Measurements from ENCODE around the gene CEACAM19. TPM values are rescaled to one million over a fixed set of nuclear protein-coding genes. Genes with fewer than 3 reads are reported as not detected.
A peak's percentile ranks its signal among the peaks of the same experiment; 100 is the strongest.

Gene CEACAM19
- total and polyA plus RNA-seq, 9 of the 15 experiments (the other 6 are each of a cell fraction or from before 2014, with no cell fraction given), result 0.15 to 0.30 (median 0.23) TPM; not detected in 5

DNA sequence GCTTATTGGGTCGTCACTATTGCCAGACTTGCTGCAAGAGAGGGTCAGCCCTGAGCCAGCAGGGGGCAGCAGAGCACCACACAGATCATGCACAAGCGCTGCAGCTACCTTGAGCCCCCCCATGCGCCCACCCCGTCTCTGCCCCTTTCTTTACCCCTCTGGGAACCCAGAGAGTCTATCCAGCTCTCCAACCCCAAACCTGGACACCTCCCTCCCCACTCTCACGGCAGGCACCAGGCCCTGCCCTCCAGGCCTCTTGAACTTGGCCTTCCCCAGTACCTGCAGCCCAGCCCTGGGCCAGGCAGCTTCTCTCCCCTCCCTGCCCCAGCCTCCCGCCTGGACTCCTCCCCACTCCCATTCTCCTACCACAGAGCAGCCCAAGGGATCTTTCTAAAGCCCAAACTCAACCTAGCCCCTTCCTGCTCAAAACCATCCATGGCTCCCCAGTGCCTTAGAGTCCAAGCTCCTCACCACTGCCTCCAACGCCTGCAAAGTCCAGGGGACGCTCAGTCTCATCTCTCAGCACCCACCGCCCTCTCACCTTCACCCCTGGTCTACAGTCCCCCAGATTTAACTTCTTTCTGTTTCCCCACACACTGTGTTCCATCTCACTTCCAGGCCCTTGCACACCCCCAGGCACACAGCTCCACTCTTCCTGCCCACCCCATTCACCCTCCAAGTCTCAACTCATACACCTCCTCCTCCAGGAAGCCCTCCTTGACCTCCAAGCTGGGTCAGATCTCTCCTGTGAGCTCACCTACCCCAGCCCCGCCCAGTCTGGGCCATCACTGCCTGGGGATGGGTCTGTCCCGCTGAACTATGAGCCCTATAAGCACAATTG is 18.2 kb downstream of the CEACAM19 start:
- H2AFZ ChIP-seq (ENCODE audit: low read depth, low read length), result peak overlapping the region; percentile 30; the same call in 1 of the 2 replicates
- POLR2A ChIA-PET, result interaction anchor here (0.6 kb wide), 1 partner anchor 430 kb away, joined by 4 read pairs; the partner anchor contains the start of gene ZNF233
- H4K20me1 ChIP-seq (replicated peaks; ENCODE audit: control insufficient read depth, insufficient read depth, low read length), result no peaks in the 10 kb centered on the region; the same call in 1 of the 2 replicates
- 31% methylated on average over 10 of the region's 11 CpGs for WGBS (ENCODE audit: insufficient coverage, low coverage, missing lambda C conversion rate)
- H3K36me3 ChIP-seq (ENCODE audit: control insufficient read depth, insufficient read depth, low read length), result no peaks in the 10 kb centered on the region
- H3K9me1 ChIP-seq (ENCODE audit: control insufficient read depth, insufficient read depth, low read length), result no peaks in the 10 kb centered on the region
- H3K4me1 ChIP-seq (replicated peaks in 1 of 2; ENCODE audit: control insufficient read depth in 2 of 2, insufficient read depth in 2 of 2, low read length in 2 of 2), result peaks cover 19 to 28% of the 10 kb centered on the region in 2 experiments
- H3K9me3 ChIP-seq (replicated peaks; ENCODE audit: control insufficient read depth, insufficient read depth, low read depth, low read length), result no peaks in the 10 kb centered on the region
- DNase-seq (ENCODE audit: extremely low read depth in 1 of 4, low spot score in 3 of 4) (peak; percentile 69 to 84 (median 72)), ATAC-seq (peak; percentile 90), FAIRE-seq (peak; percentile 81)
- CTCF ChIA-PET (ENCODE audit: low intra/inter-chr PET ratio), result interaction anchor here (0.6 to 1.9 kb wide), 5 partner anchors 34 to 156 kb away, joined by 3 to 20 read pairs (median 7); partner anchors contain the start of gene NECTIN2
- H3K4me3 ChIP-seq, result no peak overlapping the region
- no peaks in the 10 kb centered on the region for H3K79me2 ChIP-seq (ENCODE audit: control insufficient read depth, insufficient read depth, low read length)
- in situ Hi-C loops (cut with MboI) (no loop called here), intact Hi-C loops (cut with micrococcal nuclease) (loop anchor here (1.0 to 10.0 kb wide), 4 partner anchors 33 to 155 kb away; no protein-coding TSS in a partner anchor)
- BruUV-seq (replicated peaks), result no TSS peak
- peak overlapping the region; percentile 43; the same call in 1 of the 2 replicates for H3K4me2 ChIP-seq (ENCODE audit: insufficient read depth, low read length)
- H3K27me3 ChIP-seq (ENCODE audit: control insufficient read depth in 2 of 2, insufficient read depth in 2 of 2, low read length in 2 of 2), result no peaks in the 10 kb centered on the region
- H3K27ac ChIP-seq (ENCODE audit: extremely low read depth, low read depth, low read length), result no peak overlapping the region
- peak overlapping the region in 1 of 2 experiments; percentile 53; a peak in 1 of 4 replicates for H3K9ac ChIP-seq (ENCODE audit: insufficient read depth in 1 of 2, low read depth in 2 of 2, low read length in 2 of 2)
- peak; percentile 91; the same call in 1 of the 2 replicates for TF ChIP-seq ZBTB7A (IDR thresholded peaks at IDR 0.05; ENCODE audit: borderline replicate concordance, control insufficient read depth, low read depth, low read length)
- peak; percentile 39 to 69; a peak in 3 of 4 replicates for TF ChIP-seq KDM1A (IDR thresholded peaks at IDR 0.05)
- TF ChIP-seq, protein P1, sequence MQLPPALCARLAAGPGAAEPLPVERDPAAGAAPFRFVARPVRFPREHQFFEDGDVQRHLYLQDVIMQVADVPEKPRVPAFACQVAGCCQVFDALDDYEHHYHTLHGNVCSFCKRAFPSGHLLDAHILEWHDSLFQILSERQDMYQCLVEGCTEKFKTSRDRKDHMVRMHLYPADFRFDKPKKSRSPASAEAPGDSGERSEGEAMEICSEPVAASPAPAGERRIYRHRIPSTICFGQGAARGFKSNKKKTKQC (CRISPR knock-in tag; IDR thresholded peaks at IDR 0.05), result no peak
- TF ChIP-seq ZC3H11A (IDR thresholded peaks at IDR 0.05; ENCODE audit: low read depth, low read length), result no peak
- peak; percentile 57; the same call in 1 of the 2 replicates for TF ChIP-seq STAG1 (CRISPR knock-in tag; IDR thresholded peaks at IDR 0.05; ENCODE audit: borderline replicate concordance)
- TF ChIP-seq, protein P2, sequence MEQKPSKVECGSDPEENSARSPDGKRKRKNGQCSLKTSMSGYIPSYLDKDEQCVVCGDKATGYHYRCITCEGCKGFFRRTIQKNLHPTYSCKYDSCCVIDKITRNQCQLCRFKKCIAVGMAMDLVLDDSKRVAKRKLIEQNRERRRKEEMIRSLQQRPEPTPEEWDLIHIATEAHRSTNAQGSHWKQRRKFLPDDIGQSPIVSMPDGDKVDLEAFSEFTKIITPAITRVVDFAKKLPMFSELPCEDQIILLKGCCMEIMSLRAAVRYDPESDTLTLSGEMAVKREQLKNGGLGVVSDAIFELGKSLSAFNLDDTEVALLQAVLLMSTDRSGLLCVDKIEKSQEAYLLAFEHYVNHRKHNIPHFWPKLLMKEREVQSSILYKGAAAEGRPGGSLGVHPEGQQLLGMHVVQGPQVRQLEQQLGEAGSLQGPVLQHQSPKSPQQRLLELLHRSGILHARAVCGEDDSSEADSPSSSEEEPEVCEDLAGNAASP (IDR thresholded peaks at IDR 0.05), result no peak
- TF ChIP-seq, protein P3, sequence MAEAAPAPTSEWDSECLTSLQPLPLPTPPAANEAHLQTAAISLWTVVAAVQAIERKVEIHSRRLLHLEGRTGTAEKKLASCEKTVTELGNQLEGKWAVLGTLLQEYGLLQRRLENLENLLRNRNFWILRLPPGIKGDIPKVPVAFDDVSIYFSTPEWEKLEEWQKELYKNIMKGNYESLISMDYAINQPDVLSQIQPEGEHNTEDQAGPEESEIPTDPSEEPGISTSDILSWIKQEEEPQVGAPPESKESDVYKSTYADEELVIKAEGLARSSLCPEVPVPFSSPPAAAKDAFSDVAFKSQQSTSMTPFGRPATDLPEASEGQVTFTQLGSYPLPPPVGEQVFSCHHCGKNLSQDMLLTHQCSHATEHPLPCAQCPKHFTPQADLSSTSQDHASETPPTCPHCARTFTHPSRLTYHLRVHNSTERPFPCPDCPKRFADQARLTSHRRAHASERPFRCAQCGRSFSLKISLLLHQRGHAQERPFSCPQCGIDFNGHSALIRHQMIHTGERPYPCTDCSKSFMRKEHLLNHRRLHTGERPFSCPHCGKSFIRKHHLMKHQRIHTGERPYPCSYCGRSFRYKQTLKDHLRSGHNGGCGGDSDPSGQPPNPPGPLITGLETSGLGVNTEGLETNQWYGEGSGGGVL (CRISPR knock-in tag; IDR thresholded peaks at IDR 0.05), result no peak
- TF ChIP-seq SMC3 (conservative IDR thresholded peaks at IDR 0.05; ENCODE audit: insufficient read depth, low read depth, low read length), result peak; percentile 72
- TF ChIP-seq, protein P4, sequence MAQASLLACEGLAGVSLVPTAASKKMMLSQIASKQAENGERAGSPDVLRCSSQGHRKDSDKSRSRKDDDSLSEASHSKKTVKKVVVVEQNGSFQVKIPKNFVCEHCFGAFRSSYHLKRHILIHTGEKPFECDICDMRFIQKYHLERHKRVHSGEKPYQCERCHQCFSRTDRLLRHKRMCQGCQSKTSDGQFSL (CRISPR knock-in tag; IDR thresholded peaks at IDR 0.05), result peak; percentile 59; the same call in 1 of the 2 replicates
- TF ChIP-seq, protein P4 (tag; IDR thresholded peaks at IDR 0.05), result no peak; a peak in 1 of 4 replicates
- TF ChIP-seq, protein P5, sequence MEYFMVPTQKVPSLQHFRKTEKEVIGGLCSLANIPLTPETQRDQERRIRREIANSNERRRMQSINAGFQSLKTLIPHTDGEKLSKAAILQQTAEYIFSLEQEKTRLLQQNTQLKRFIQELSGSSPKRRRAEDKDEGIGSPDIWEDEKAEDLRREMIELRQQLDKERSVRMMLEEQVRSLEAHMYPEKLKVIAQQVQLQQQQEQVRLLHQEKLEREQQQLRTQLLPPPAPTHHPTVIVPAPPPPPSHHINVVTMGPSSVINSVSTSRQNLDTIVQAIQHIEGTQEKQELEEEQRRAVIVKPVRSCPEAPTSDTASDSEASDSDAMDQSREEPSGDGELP (CRISPR knock-in tag; IDR thresholded peaks at IDR 0.05; ENCODE audit: borderline replicate concordance), result peak; percentile 29; the same call in 1 of the 2 replicates
